BLaER1 treated with 17β-estradiol and CSF1 and Interleukin-3, amounts not matched to agents 10 nM and 100 nM (cell line): ENCODE data around the gene CDK6.

ENCODE experiments used
- H3K27ac ChIP-seq, 11 experiments: shearing (Covaris generic); formaldehyde crosslinking; 2 replicates each; pipeline ENCODE4 v1.8.1; 2022
- H3K27me3 ChIP-seq, 11 experiments: shearing (Covaris generic); formaldehyde crosslinking; 2 replicates each; pipeline ENCODE4 v1.8.1; 2022
- H3K36me3 ChIP-seq, 11 experiments: shearing (Covaris generic); formaldehyde crosslinking; 2 replicates each; pipeline ENCODE4 v1.8.1; 2022
- H3K4me1 ChIP-seq, 10 experiments: shearing (Covaris generic); formaldehyde crosslinking; 2 replicates each; pipeline ENCODE4 v1.8.1; 2022
- H3K4me2 ChIP-seq, 11 experiments: shearing (Covaris generic); formaldehyde crosslinking; 2 replicates each; pipeline ENCODE4 v1.8.1; 2022
- H3K4me3 ChIP-seq, 10 experiments: shearing (Covaris generic); formaldehyde crosslinking; 2 replicates each; pipeline ENCODE4 v1.8.1; 2022
- H3K9ac ChIP-seq, 11 experiments: shearing (Covaris generic); formaldehyde crosslinking; 2 replicates each; pipeline ENCODE4 v1.8.1; 2022
- H3K9me3 ChIP-seq, 11 experiments: shearing (Covaris generic); formaldehyde crosslinking; replicated peaks in 1 of 11; 2 replicates each; pipeline ENCODE4 v1.8.1; 2022
- H4K20me1 ChIP-seq, 11 experiments: shearing (Covaris generic); formaldehyde crosslinking; 2 replicates each; pipeline ENCODE4 v1.8.1; 2022
- Cebpa-rat ChIP-seq, 11 experiments: shearing (Covaris generic); IDR thresholded peaks; 2 replicates each; pipeline ENCODE4 v1.8.1; 2022

The CDK6 gene

DNA sequence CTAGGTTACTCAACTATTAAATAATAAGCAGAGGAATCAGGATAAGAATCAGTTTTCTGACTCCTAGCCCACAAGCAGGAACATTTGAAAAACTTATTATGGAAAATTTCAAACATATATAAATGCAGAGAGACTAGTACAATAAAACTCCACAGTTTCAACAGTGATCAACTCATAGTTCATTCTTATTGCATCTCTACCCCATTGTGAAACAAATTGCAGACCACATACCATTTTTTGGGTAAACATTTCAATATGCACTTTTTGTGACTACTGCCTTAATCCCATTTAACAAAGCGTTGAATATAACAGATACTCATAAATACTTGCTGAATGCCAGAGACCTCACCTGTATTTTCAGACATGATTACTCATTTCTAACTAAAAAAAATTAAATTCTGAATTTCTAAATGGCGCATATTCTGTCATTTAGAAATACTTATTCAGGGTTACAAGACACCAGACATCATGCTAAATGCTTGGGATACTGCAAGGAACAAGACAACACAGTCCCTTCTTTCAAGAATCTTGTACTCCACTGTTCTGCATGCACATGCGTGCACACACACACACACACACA lies 11.4 kb downstream of the CDK6 start:
- Histone ChIP-seq H3K9ac (no peak overlapping the region), H3K36me3 (peaks cover 0 to 9% (median 0%) of the 10 kb centered on the region in 11 experiments; a peak in 4 of 22 replicates), H3K27ac (no peak overlapping the region), H3K4me3 (no peak overlapping the region), H3K27me3 (peaks cover 8 to 23% (median 15%) of the 10 kb centered on the region in 11 experiments; a peak in 20 of 22 replicates), H3K4me1 (peaks cover 1 to 11% (median 5%) of the 10 kb centered on the region in 10 experiments; a peak in 19 of 20 replicates), H4K20me1 (peaks cover 0 to 12% (median 0%) of the 10 kb centered on the region in 11 experiments; a peak in 2 of 22 replicates), H3K4me2 (no peak overlapping the region), H3K9me3 (peaks cover 0 to 10% (median 4%) of the 10 kb centered on the region in 11 experiments; a peak in 10 of 22 replicates)
- no peak for TF ChIP-seq Cebpa-rat (IDR thresholded peaks at IDR 0.05)

DNA sequence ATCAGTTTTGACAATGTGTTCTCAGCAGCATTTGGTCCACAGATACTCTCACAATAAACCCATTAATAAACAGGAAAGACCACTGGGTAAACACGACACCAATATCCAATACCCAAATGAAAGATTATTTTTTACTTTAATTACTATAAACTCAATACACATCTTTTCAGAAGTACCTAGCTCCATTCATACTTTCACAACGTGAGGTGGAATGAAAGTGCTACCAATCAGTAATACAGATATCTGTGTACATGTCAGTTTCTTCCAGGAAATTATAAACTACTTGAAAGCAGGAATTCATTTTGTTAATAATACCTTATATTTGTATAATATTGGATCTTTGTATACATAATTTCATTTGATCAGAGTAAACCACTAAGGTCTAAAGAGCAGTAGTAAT lies 11.9 kb downstream of the CDK6 start:
- Histone ChIP-seq H3K27ac (no peak overlapping the region), H3K9ac (no peak overlapping the region), H3K4me2 (no peak overlapping the region), H4K20me1 (peaks cover 0 to 6% (median 0%) of the 10 kb centered on the region in 11 experiments; a peak in 2 of 22 replicates), H3K4me1 (peaks cover 0 to 6% (median under 1%) of the 10 kb centered on the region in 10 experiments; a peak in 5 of 20 replicates), H3K27me3 (peaks cover 3 to 18% (median 10%) of the 10 kb centered on the region in 11 experiments; a peak in 20 of 22 replicates), H3K9me3 (peaks cover 0 to 13% (median 7%) of the 10 kb centered on the region in 11 experiments; a peak in 11 of 22 replicates), H3K4me3 (no peak overlapping the region), H3K36me3 (peaks cover 0 to 13% (median 0%) of the 10 kb centered on the region in 11 experiments; a peak in 5 of 22 replicates)
- no peak for TF ChIP-seq Cebpa-rat (IDR thresholded peaks at IDR 0.05)

DNA sequence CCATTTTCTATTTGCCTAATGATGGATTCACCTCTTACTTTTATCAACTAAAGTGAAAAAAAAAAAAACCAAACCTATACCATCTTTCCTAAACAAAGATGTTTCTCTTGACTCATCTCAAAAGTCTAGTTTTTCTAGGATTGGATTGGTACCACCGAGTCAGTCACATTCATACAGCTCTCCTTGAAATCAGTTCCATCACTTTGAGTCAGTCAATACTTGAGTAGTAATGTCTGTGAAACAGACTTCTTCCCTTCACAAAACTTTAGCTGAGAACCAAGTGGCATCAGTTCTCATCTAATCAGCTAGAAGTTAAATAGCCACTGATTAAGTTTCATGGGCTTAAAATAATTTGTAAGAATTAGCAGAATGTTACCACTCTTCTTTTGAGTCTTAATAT lies 13.3 kb downstream of the CDK6 start:
- Histone ChIP-seq H3K36me3 (peaks cover 0 to 13% (median 0%) of the 10 kb centered on the region in 11 experiments; a peak in 5 of 22 replicates), H3K9ac (no peak overlapping the region), H3K4me1 (peaks cover 0 to 6% (median 0%) of the 10 kb centered on the region in 10 experiments; a peak in 1 of 20 replicates)

DNA sequence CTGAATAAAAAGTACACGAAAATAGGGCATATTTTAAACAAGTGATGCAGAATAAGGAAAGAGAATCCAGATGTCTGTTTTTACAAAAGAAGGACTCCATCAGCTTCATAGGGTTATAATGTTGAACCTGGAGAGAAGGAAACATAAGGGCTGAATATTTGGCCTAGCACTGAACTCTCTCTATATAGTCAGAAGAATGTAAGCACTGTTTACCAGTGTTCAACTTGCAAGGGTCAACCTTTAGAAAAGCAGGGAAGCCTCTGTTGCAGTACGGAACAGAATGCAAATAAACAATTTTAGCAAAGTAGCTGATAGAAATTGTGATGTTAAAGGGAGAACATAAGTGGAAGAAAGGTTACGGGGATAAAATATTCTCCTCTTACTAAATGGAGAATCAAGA lies 16.2 kb downstream of the CDK6 start:
- peaks cover 0 to 25% (median 5%) of the 10 kb centered on the region in 11 experiments; a peak in 12 of 22 replicates for H3K36me3 ChIP-seq
- no peaks in the 10 kb centered on the region for H3K4me1 ChIP-seq
- H4K20me1 ChIP-seq = no peaks in the 10 kb centered on the region

More for the DNA sequence above, 13.3 kb downstream of the CDK6 start:
- peaks cover 0 to 4% (median 0%) of the 10 kb centered on the region in 11 experiments; a peak in 2 of 22 replicates for H3K27me3 ChIP-seq
- 0 out of 22 replicates have a peak, but pooled peaks cover 0 to 5% (median 0%) of the 10 kb centered on the region in 11 experiments for H4K20me1 ChIP-seq
- H3K4me2 ChIP-seq = no peak overlapping the region
- TF ChIP-seq Cebpa-rat (IDR thresholded peaks at IDR 0.05) = no peak
- no peak overlapping the region for H3K27ac ChIP-seq
- no peak overlapping the region for H3K4me3 ChIP-seq
- peaks cover 0 to 25% (median 14%) of the 10 kb centered on the region in 11 experiments; a peak in 12 of 22 replicates for H3K9me3 ChIP-seq

DNA sequence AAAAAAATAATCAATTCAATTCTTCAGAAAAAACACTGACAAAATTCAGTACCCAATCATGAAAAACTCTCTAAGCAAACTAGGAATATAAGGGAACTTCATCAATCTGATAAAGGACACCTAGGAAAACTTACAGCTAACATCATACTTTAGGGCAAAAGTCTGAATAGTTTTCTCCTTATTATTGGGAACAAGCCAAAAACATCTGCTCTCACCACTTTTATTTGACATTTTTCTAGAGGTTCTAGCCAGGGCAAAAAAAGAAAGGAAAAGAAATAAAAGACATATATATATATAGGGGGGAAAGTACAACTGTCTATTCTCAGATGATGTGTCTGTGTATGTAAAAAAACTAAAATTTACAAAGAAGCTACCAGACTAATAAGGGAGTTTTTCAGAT lies 19.0 kb downstream of the CDK6 start:
- Histone ChIP-seq H3K9me3 (peaks cover 20 to 56% (median 31%) of the 10 kb centered on the region in 11 experiments), H3K4me1 (peaks cover 8 to 20% (median 16%) of the 10 kb centered on the region in 10 experiments; a peak in 19 of 20 replicates), H3K27ac (no peak overlapping the region), H4K20me1 (no peaks in the 10 kb centered on the region), H3K9ac (no peak overlapping the region), H3K27me3 (no peaks in the 10 kb centered on the region), H3K36me3 (peaks cover 0 to 29% (median 5%) of the 10 kb centered on the region in 11 experiments; a peak in 12 of 22 replicates), H3K4me2 (no peak overlapping the region), H3K4me3 (no peak overlapping the region)
- no peak for TF ChIP-seq Cebpa-rat (IDR thresholded peaks at IDR 0.05)

More for the DNA sequence above, 16.2 kb downstream of the CDK6 start:
- Histone ChIP-seq H3K27me3 (no peaks in the 10 kb centered on the region), H3K9me3 (peaks cover 20 to 54% (median 30%) of the 10 kb centered on the region in 11 experiments), H3K4me2 (no peak overlapping the region), H3K9ac (no peak overlapping the region), H3K27ac (no peak overlapping the region), H3K4me3 (no peak overlapping the region)
- TF ChIP-seq Cebpa-rat (IDR thresholded peaks at IDR 0.05) = no peak

DNA sequence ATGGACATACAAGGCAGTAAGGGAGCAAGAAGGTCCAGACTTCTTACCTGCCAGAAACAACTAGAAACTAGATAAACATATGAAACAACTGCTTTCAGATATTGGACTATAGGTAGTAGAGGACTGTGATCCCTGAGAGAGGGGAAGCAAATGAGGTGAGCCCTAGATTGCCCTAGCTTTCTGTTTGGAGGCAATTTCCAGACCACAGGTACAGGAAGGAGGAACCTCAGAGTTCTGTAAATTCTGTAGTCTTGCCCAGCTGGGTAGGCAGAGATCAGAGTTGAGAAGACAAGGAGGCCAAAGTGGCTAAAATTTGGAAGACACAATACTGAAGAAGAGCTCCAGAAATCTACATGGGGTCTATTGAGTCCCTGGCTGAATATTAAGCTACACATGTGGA lies 21.0 kb downstream of the CDK6 start:
- Histone ChIP-seq H3K36me3 (peaks cover 0 to 36% (median 7%) of the 10 kb centered on the region in 11 experiments; a peak in 11 of 22 replicates), H3K4me2 (no peak overlapping the region), H3K4me1 (peaks cover 8 to 20% (median 16%) of the 10 kb centered on the region in 10 experiments; a peak in 19 of 20 replicates), H3K9ac (no peak overlapping the region), H3K4me3 (no peak overlapping the region), H4K20me1 (no peaks in the 10 kb centered on the region), H3K9me3 (peaks cover 20 to 50% (median 31%) of the 10 kb centered on the region in 11 experiments), H3K27me3 (no peaks in the 10 kb centered on the region), H3K27ac (no peak overlapping the region)
- no peak for TF ChIP-seq Cebpa-rat (IDR thresholded peaks at IDR 0.05)

DNA sequence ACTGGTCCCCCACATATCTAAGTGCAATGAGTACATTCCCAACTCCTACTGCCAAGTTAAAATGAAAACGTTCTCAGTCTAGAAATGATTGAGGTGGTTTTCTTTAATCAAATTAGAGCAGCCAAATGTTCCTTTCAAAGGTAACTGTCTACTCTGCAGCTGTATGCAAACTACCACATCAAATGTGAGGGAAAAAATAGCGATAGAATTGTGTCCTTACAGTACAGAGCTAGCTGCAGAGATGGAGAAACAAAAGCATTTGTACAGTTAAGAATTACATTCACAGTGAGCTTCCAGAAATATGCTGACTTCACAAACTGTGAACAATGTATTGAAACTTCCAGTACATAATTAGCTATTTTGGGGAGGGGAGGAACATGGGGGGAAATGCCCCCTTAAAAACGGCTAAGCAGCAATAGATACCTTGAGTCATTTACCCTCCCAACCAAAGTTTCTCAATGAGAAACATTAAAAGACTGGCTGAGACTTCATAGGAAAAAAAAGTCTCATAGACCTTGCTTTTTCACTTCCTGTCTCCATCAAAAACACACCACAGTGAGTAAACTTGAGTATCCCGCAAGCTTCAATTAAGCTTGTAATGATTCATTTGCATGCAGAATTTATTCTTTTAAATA lies 22.9 kb downstream of the CDK6 start:
- H3K4me1 ChIP-seq = peaks cover 21 to 36% (median 29%) of the 10 kb centered on the region in 10 experiments
- H3K27ac ChIP-seq = peak overlapping the region in 9 of 11 experiments; percentile 0 to 42 (median 33); a peak in 11 of 22 replicates
- peak overlapping the region in 4 of 11 experiments; percentile 4 to 13 (median 10); a peak in 1 of 22 replicates for H3K9ac ChIP-seq
- H3K27me3 ChIP-seq = no peaks in the 10 kb centered on the region
- no peak for TF ChIP-seq Cebpa-rat (IDR thresholded peaks at IDR 0.05)
- H4K20me1 ChIP-seq = no peaks in the 10 kb centered on the region
- no peak overlapping the region for H3K4me3 ChIP-seq
- H3K9me3 ChIP-seq = peaks cover 17 to 37% (median 22%) of the 10 kb centered on the region in 11 experiments
- H3K4me2 ChIP-seq = peak overlapping the region; percentile 14 to 56 (median 43); a peak in 19 of 22 replicates
- peaks cover 0 to 32% (median 7%) of the 10 kb centered on the region in 11 experiments; a peak in 8 of 22 replicates for H3K36me3 ChIP-seq

DNA sequence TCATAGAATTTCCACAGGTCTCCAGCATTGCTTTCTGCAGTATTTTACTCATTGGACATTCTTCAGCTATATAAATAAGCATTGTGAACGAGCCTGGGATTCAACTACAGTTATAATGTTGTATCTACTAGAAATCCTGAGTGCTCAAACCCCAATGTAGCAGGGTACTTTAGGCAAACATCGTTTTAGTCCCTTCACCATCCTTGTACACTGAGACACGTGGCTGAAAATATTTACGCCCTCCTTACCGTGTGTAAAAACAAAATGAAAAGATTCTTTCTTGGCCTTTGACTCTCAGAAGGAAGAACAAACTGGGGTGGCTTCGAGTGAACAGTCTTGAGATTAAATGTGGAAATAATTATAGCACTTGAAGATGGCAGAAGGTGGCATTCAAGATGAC lies 25.2 kb downstream of the CDK6 start:
- Histone ChIP-seq H3K9ac (no peak overlapping the region), H3K27me3 (no peaks in the 10 kb centered on the region), H3K4me2 (no peak overlapping the region), H3K4me1 (peaks cover 21 to 40% (median 29%) of the 10 kb centered on the region in 10 experiments), H3K27ac (peak overlapping the region in 1 of 11 experiments; percentile 74; a peak in 1 of 22 replicates), H4K20me1 (no peaks in the 10 kb centered on the region), H3K9me3 (peaks cover 10 to 17% (median 13%) of the 10 kb centered on the region in 11 experiments), H3K36me3 (peaks cover 0 to 33% (median 5%) of the 10 kb centered on the region in 11 experiments; a peak in 8 of 22 replicates), H3K4me3 (no peak overlapping the region)
- no peak for TF ChIP-seq Cebpa-rat (IDR thresholded peaks at IDR 0.05)
